ENCODE data around the gene GARNL3. TPM values are rescaled to one million over a fixed set of nuclear protein-coding genes. Genes with fewer than 3 reads are reported as not detected.
A peak's percentile ranks its signal among the peaks of the same experiment; 100 is the strongest.

Gene GARNL3
- polyA plus RNA-seq, 3 donors: 12.0 to 14.6 (median 13.7) TPM

DNA sequence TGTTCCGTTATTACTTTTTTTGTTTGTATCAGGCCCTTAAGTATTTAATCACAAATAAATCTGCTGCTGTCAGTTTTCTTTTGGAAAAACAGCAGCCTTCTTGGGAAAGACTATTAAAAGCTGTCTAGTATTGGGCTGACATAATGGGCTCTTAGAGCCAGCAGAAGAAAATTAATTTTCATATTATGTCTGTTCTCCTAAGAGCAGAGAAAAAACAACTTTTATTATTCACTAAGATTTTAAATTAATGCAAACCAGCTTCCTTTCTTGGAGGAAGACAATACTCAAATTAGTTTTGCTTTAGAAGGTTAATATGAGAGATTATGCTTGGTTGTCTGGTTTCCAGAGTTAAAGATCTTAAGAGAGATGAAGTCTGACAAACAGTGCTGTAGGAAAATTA, 30.6 kb upstream of the GARNL3 start:
- DNase-seq (ENCODE audit: low read depth in 3 of 3, low spot score in 2 of 3): no peak

DNA sequence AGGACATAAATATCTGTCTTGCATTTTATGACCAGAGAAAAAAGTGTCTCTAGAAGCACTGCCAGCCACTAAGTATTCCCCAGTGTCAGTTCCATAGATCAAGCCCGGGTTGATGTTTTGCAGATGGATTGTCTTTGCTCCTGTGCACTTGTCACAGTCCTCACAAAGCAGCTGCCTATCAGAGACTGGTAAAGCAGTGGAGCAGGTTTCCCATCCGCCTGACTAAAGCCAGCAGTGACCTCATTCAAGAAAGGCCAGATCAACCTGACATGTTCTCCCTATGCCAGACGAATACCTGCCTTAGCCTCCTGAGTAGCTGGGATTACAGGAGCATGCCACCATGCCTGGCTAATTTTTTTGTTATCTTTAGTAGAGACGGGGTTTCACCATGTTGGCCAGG, 26.8 kb upstream of the GARNL3 start:
- no peak for DNase-seq (ENCODE audit: low read depth in 3 of 3, low spot score in 2 of 3)

DNA sequence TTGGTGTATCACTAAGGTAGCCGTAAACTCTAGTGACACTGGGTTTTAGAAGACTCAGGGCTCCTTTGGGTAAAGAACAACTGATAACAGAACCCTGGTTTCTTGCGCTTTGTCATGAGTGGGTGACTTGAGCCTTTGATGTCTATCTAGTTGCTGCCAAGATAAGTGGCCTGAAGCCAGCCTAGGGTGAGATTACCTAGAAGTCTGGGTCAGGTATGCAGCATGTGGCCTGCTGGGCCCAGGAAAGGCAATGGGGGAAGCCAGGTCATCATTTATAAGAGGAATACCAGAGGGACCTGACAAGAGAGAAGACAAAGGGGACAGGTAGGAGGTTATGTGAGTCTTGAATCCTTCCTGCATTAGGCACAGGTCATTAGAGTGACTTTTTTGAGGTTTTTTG, 23.2 kb upstream of the GARNL3 start:
- DNase-seq (ENCODE audit: low read depth in 3 of 3, low spot score in 2 of 3): no peak

DNA sequence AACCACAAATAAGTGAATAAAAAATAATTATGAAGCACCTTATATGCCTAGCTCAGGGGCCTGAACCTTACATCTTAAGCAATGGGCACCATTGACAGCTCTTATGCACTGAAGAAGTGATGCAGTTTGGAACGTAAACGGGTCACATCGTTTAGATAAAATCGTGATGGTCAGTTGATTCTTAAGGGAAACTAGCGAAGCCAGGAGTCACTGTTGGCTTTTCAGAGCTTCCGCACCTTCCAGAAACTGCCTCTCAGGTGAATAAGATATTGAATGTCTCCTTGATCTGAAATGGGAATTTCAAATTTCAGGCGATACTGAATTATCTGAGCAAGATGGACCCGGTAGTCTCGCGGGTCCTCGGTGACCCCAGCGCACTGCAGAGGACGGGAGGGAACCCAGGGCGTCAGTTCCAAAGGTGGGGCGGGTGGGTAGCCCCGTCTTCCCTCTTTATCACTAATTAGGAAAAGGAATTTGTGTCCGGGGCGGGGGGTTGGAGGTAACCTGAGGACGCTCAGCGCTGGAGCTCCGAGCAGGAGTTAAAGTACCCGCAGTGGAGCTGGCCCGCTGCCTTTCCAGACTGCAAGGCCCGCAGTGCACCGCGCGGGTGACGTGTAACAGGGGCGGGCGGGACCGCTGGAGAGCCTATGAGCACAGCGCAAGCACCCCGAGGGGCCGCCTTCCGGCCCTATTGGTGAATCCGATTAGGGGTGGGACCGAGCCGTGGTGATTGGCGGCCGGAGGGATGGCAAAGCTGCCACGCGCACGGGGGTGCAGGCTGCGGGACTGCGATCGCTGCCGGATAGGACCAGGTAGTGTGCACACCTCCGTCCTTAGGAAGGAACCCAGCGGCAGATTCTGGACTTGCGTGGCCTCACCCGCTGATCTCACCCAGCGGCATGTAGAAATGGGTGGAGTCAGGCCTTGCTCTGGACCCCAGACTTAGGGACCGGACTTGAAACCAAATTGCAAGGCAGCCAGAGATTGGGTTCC, 19.7 kb upstream of the GARNL3 start:
- peak; percentile 74 to 93 (median 86) for DNase-seq (ENCODE audit: low read depth in 3 of 3, low spot score in 2 of 3)

DNA sequence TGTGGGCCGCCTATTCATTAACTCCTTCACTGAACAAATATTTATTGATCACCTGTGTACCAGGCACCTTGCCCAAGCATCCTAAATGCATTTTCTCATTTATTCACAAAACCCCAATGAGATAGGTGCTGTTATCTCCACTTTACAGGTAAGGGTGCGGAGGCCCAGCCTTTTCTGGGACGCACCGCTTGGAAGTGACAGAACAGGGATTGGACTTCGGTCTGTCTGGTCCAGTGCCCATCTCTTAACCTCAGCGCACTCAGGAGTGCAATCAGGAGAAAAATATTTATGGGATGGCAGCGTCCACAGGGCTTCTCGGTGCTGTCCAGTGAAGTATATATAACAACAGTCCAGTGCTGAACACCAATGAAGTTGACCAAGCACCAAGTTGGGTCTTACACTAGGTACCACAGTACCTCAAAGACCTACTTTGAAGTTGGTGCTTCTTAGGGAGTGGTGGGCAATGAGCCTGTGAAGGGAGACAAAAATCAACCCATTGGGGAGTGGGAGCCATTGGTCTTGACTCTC, 18.9 kb upstream of the GARNL3 start:
- DNase-seq (ENCODE audit: low read depth in 3 of 3, low spot score in 2 of 3): no peak

DNA sequence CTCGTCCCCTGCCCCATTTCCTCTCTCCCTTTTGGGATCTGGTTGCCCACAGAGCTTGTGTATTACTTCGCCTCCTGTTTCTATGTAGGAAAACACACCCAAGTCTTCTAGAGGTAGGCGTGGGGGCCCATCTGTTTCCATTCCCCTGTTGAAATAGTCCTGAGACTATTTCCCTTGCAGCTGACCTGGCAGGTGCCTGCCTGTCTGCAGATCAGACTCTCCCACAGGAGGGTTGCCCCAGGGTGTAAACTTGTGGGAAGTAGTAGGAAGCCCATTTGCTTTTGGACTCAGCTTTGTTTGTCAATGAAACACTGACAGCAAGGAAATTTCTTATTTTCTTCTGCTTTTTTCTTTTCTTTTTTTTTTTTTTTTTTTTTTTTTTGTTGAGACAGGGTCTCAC, 16.3 kb upstream of the GARNL3 start:
- DNase-seq (ENCODE audit: low read depth in 3 of 3, low spot score in 2 of 3): no peak

DNA sequence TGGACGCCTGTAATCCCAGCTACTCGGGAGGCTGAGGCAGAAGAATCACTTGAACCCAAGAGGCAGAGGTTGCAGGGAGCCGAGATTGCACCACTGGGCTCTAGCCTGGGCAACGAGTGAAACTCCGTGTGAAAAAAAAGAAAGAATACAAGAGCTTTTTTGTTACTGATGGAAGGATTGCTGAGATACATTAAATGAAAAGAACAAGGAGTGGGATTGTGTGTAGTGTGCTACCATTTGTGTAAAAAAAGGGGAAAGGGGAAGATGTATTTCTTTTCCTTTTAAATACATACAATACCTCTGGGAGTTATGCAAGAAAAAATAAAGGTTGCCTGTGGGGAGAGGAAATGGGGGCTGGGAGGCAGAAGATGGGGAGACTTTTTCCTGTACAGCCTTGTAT, 14.7 kb upstream of the GARNL3 start:
- DNase-seq (ENCODE audit: low read depth in 3 of 3, low spot score in 2 of 3): no peak

DNA sequence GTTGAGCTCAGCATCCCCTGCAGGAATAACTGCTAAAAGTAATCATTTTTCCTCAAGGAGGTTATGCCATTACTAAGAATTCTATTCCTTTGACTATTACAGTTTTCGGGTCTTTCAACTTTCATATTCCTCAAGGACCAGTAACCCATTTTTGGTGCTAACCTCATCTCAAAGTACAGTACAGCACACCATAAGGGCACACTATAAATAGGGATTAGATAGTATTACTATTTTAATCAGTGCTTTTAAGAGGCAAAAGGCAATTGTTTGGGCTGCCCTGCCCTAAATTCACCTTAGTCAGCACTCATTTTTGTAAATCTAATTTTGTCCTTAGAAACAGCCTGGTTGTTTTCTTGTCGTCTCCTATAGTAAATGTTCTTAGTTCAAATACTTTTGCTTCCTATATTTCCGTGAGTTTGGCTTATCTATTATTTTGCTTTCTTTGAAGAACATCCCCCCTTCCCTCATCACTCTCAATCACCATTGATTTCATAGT, 13.6 kb upstream of the GARNL3 start:
- DNase-seq (ENCODE audit: low read depth in 3 of 3, low spot score in 2 of 3): no peak

DNA sequence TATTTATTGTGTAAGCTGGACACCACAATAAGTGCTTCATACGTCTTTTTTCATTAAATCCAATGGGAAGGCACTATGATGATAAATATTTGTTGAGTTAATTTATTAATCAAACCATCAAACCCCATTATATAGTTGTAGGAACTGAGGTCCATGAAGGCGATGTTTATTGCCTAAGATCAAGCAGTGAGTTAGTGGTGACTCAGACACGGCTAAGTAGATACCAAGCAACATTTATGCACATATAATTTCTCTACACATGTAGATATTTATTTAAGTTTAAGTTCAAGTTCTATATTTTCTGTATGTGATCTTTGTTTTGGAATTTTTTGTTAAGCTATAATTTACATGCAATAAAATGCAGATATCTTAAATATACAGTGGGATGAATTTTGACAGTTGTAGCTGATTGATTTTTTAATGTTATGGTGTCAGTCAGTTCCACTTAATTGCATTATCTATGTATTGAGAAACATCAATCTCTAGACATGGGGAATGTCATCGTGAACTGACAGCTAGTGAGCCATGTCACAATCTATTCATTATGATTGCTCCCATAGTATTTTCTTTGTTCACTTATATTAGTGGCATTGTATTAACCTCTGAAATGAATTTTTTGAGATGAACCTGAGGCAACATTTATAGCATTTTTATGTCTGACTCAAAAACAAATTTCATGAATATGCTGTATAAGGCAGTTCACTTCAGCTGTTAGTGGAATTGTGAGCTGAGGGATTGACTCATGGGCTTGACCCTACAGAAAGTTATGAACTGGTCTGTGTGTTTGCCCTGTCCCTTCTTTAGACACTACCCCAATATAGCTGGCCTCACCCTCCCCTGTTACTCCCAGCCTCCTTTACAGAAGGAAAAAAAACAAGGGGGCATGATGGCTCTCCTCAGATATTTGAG, 11.9 kb upstream of the GARNL3 start:
- no peak for DNase-seq (ENCODE audit: low read depth in 3 of 3, low spot score in 2 of 3)

DNA sequence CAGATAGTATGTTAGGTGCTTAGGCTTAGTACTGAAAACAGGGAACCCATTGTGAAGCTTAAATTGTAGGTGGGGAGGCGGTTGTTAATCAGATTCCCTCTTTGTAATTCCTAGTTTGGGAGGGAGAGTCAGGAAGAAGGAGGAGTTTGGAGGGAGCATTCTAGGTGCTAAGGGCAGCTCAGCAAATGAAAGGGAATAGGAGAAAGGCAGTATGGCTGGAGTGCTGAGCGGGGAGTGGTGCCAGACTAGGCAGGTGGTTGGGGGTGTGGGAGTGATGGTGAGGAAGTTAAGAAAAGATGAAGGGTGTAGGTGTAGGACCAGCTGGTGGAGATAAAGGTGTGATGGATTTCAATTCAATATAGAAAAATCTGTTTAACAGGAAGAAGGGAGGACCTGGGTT, 11.1 kb upstream of the GARNL3 start:
- no peak for DNase-seq (ENCODE audit: low read depth in 3 of 3, low spot score in 2 of 3)

DNA sequence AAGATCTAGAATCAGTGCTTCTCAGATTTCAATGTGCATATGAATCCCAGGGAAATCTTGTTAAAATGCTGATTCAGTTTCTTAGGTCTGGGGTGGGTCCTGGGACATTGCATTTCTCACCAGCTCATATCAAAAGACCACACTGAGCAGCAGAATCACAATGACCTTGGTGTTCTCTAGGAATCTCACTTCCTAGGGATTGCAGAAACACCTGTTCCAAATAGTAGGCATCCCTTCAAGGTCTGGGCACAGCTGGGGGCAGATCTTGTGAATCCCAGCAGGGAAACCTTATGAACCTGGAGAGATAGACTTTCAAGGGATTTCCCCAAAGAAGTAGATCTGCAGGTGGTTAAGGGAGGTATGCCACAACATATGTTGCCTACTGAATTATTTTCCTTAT, 8.9 kb upstream of the GARNL3 start:
- no peak for DNase-seq (ENCODE audit: low read depth in 3 of 3, low spot score in 2 of 3)

DNA sequence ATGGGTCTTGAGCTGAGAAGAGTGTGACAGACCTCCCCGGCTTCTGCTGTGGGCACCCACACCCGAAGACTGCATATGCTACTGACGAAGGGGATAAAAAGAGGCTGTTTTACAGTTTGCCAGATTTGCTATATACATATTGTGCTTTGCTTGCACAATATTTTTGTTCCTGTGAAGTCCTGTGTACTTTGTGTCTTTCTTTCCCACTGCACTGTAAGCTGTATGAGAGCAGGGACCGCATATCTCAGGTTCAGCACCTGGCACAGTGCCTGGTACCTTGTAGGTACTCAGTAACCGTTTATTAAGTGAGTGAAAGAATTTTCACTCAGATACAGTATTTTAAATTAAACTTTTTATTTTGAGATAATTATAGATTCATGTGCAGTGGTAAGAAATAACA, 8.2 kb upstream of the GARNL3 start:
- no peak for DNase-seq (ENCODE audit: low read depth in 3 of 3, low spot score in 2 of 3)

DNA sequence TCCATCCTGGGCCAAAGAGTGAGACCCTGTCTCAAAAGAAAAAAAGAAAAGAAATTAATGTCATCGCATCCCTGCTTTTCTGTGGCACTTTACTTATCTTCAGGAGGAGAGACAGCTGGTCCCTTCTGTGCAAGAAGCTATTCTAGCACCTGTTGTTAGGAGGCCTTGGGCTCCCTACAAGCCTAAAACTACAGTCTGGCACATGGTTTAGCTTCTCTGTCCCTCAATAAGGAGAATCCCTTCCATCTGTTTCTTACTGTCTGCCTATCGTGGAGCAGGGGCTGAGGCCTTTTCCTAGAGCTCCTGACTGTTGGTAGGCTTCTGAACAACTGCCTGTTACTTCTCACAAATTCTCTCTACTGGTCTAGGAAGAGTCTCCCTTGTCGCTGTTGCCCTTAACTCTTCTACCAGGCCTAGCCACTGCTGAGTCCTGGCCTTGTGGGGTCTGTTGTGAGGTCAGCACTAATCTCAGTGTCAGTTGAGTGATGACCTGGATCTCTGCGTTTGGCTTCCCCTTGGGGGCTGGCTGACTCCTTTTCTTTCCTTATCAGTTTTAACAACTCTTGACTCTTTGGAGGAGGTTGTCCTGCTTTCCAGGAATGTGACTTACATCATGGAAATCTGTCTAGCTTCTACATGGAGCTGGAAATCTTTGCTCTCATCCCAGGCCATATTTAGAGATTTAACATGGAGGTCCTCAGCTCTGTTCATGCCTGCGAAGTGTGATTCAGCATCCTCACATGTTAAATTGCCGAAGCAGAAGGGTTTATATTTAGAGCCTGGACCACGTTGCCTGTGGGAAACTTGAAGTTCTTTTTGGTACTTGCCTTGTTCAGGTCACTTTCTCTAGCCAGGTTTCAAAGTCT, 5.7 kb upstream of the GARNL3 start:
- no peak for DNase-seq (ENCODE audit: low read depth in 3 of 3, low spot score in 2 of 3)

DNA sequence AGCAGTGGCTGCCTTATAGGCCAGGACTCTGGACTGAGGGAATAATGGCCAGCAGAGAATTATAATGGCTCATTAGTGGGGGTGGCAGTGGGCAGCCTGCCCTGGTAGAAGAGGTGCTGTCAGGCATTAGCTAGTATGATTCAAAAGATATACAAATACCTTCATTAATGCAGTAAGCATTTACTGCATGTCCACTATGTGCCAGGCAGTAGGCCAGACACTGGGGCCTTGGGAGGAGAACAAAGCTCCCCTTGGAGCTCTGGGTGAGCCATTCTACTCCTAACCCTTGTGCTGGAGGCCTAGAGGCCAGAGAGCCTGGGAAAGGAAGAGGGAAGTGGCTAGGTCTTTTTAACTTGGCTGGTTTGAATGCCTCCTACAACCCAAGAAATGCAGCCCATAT, 2.0 kb upstream of the GARNL3 start:
- no peak for DNase-seq (ENCODE audit: low read depth in 3 of 3, low spot score in 2 of 3)

DNA sequence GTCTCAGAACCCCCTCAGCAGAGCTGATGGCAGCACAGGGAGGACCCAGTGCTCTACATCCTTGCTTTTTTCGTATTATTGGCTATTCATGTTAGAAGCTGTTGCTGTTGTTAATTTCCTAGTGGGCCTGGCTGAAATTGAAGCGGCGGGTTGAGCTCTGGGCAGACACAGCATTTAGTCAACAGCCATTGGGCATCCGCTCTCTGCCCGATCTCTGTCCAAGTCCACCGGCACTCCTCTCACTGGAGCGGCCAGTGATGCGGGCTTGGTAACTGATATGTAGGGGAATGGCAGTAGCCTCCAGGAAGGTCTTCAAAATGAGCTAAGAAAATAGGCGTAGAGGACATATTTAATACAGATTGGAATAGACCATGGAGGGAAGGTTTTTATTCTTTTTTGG, 1.3 kb upstream of the GARNL3 start:
- no peak for DNase-seq (ENCODE audit: low read depth in 3 of 3, low spot score in 2 of 3)

DNA sequence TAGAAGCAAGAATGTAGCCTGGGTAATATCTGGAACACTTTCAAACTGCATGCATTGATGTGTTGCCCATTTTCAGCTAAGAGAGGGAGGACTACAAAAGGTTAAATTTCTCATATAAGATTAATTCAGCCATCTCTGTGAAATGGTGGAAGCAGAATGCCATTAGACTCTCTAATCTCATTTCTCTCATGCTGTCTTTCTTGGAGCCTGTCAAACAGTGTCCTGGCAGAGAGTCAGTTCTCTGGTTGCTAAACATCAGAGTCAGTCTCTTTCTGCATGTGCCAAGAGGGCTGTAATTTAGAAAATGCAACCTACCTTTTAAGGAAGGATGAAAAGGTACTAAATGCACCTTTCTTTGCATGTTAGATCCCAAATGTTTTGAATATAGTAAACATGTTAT, 910 bp upstream of the GARNL3 start:
- DNase-seq (ENCODE audit: low read depth in 3 of 3, low spot score in 2 of 3): no peak

DNA sequence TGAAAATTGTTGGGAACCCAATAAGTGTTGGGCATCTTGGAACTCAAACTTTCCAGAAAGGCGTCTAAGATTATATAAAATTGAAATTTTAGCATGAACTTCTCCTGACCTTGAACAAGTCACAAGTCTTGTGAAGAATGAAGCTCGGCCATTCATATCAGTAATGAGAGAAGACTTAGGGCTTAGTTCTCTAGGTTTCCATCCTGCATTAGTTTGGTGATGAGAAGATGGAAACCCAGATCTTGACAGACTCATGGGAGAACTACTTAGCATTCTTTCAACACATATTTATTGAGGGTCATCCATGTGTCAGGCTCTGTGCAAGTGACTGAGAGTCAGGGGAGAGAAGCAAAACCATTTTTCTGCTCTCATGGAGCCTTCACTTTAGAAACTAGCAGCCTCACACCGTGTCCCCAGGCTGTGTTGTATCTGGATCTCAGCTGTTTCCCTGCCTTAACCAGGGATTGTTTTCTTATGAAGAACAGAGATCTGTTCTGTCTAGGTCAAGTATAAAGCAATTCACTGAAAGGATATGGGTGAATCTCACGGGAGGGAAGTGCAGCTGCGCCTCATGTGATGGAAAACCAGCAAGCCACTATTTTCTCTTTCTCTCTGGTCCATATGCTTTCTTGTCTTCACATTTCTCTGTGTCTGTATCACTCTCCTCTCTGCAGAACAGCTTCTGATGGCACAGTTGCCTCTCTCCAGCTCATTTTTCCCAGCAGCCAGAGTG, 3.4 kb downstream of the GARNL3 start:
- no peak for DNase-seq (ENCODE audit: low read depth in 3 of 3, low spot score in 2 of 3)

DNA sequence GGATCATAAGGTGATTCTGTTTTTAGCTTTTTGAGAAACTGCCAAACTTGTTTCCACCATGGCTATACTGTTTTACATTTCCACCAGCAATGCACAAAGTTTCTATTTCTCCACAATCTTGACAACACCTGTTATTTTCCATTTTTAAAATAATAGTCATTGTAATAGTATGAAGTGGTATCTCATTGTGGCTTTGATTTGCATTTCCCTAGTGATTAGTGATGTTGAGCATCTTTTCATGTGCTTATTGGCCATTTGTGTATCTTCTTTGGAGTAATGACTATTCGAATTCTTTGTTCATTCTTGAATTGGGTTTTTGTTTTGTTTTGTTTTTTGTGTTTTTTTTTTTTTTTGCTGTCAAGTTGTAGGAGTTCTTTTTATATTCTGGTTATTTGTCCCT, 4.9 kb downstream of the GARNL3 start:
- DNase-seq (ENCODE audit: low read depth in 3 of 3, low spot score in 2 of 3): no peak

DNA sequence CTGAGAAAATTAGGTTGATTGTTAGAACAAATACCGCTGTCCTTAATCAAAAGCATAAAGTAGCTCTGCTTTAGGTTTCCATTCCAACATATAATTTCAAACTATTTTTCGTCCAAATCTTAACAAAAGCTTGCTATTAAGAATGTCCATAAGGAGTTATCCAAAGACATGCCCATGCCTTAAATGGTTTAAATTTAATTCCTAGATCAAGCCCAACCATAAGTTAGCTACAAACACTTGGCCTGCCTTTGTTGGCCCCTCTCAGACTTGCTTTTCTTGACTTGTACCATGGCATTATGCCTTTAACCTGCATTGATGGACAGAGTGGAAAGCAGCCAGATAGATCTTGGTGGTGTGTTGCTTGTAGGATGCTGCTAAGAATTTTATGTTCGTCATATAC, 8.8 kb downstream of the GARNL3 start:
- no peak for DNase-seq (ENCODE audit: low read depth in 3 of 3, low spot score in 2 of 3)

DNA sequence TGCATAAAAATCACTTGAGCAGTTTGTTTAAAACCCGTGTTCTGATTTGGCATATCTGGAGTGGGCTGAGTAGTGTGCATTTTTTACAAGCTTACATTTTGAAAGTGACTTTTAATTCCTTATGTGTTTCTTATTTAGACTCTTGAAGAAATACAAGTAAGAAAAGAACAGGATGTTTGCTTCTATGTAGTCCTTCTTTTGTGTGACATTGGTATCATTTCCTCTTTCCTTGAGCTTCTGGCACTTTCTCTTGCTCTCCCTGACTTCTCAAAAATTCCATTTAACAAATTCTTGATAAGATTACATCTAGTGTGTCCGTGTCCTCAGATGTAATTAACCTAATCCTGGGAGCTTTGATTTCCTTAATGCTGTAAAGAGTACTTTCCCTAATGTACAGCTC, 12.5 kb downstream of the GARNL3 start:
- DNase-seq (ENCODE audit: low read depth in 3 of 3, low spot score in 2 of 3): no peak
